Stimulated activated CD4-positive, alpha-beta T cell treated with anti-CD3 and anti-CD28 coated beads, Interleukin-1b, Interleukin-23, amount 100 ng/mL, for 4 hours (primary cell): Measurements from ENCODE around the gene PACSIN1.

Experiments
- DNase-seq, 2 donors: peaks; one replicate each; pipeline ENCODE4 v3.0.0-alpha.2; 2020; ENCODE audit warnings: low read depth in 2 of 2

The PACSIN1 gene

GRCh38 chr6:34527751-34528670, 62.1 kb downstream of the PACSIN1 start:
- DNase-seq = no peak

GRCh38 chr6:34528996-34529664, 63.3 kb downstream of the PACSIN1 start:
- DNase-seq = no peak

- no peak for DNase-seq
Observed at GRCh38 chr6:34529665-34530327, 63.9 kb downstream of the PACSIN1 start.

GRCh38 chr6:34530753-34531365, 65.0 kb downstream of the PACSIN1 start:
- no peak for DNase-seq

GRCh38 chr6:34531580-34532201, 65.8 kb downstream of the PACSIN1 start:
- no peak for DNase-seq

- DNase-seq = no peak
Observed at GRCh38 chr6:34532230-34532629, 66.4 kb downstream of the PACSIN1 start.

- no peak for DNase-seq
Observed at GRCh38 chr6:34534146-34534545, 68.3 kb downstream of the PACSIN1 start.

GRCh38 chr6:34534656-34535055, 68.8 kb downstream of the PACSIN1 start:
- no peak for DNase-seq

GRCh38 chr6:34535199-34535598, 69.3 kb downstream of the PACSIN1 start:
- DNase-seq = no peak

- DNase-seq = no peak
Observed at GRCh38 chr6:34535646-34536045, 69.8 kb downstream of the PACSIN1 start.

GRCh38 chr6:34536251-34536958, 70.5 kb downstream of the PACSIN1 start:
- DNase-seq = no peak

GRCh38 chr6:34536959-34537848, 71.3 kb downstream of the PACSIN1 start:
- DNase-seq = no peak

- no peak for DNase-seq
Observed at GRCh38 chr6:34537922-34538550, 72.2 kb downstream of the PACSIN1 start.

- DNase-seq = no peak
Observed at GRCh38 chr6:34538581-34538980, 72.7 kb downstream of the PACSIN1 start.

- no peak for DNase-seq
Observed at GRCh38 chr6:34539181-34539580, 73.3 kb downstream of the PACSIN1 start.

- DNase-seq = no peak
Observed at GRCh38 chr6:34540222-34540621, 74.3 kb downstream of the PACSIN1 start.

GRCh38 chr6:34540841-34541240, 75.0 kb downstream of the PACSIN1 start:
- no peak for DNase-seq

GRCh38 chr6:34543421-34543820, 77.5 kb downstream of the PACSIN1 start:
- no peak for DNase-seq

- no peak for DNase-seq
Observed at GRCh38 chr6:34544052-34544604, 78.3 kb downstream of the PACSIN1 start.
